ENCODE results near the gene FGD5. TPM values are rescaled to one million over a fixed set of nuclear protein-coding genes. Genes with fewer than 3 reads are reported as not detected.

Gene FGD5, protein sequence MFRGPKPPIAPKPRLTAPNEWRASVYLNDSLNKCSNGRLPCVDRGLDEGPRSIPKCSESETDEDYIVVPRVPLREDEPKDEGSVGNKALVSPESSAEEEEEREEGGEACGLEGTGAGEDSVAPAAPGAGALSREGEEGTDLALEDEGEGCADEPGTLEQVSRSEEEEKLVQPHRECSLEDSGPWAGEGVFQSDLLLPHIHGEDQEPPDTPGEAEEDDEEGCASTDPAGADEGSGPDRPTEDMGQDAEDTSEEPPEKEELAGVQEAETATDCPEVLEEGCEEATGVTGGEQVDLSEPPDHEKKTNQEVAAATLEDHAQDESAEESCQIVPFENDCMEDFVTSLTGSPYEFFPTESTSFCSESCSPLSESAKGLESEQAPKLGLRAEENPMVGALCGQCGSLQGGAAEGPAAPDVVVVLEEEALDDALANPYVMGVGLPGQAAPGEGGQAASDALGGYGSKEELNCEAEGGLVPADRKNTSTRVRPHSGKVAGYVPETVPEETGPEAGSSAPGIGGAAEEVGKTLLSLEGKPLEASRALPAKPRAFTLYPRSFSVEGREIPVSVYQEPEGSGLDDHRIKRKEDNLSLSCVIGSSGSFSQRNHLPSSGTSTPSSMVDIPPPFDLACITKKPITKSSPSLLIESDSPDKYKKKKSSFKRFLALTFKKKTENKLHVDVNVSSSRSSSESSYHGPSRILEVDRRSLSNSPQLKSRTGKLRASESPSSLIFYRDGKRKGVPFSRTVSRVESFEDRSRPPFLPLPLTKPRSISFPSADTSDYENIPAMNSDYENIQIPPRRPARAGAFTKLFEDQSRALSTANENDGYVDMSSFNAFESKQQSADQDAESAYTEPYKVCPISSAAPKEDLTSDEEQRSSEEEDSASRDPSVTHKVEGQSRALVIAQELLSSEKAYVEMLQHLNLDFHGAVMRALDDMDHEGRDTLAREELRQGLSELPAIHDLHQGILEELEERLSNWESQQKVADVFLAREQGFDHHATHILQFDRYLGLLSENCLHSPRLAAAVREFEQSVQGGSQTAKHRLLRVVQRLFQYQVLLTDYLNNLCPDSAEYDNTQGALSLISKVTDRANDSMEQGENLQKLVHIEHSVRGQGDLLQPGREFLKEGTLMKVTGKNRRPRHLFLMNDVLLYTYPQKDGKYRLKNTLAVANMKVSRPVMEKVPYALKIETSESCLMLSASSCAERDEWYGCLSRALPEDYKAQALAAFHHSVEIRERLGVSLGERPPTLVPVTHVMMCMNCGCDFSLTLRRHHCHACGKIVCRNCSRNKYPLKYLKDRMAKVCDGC (N-terminal part only)
- 39.9 TPM for polyA plus RNA-seq (2013, experiment 1 of 2)
- polyA plus RNA-seq (2013, experiment 2 of 2), result 27.6 TPM

DNA sequence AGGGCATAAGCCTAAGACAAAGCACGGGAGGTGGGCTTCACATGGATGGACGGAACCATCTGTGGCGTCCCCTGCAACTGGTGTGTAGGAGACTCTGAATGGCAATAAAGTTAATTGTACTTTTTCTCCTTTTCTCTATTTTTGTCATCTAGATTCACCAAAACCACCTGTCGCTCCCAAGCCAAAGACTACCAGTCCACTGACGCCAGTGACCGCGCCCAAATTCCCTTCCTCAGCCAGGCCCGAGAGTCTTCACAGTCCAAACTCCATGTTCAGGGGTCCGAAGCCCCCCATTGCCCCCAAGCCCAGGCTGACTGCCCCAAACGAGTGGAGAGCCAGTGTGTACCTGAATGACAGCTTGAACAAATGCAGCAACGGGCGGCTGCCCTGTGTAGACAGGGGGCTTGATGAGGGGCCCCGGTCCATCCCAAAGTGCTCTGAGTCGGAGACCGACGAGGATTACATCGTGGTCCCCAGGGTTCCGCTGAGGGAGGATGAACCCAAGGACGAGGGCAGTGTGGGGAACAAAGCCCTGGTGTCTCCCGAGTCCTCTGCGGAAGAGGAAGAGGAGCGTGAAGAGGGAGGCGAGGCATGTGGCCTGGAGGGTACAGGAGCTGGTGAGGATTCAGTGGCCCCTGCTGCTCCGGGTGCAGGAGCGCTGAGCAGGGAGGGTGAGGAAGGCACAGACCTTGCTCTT is at the start of gene FGD5:
Gene FGD5, plus strand, starts transcription at position 159 of the 697 bp plus-strand sequence. Its CDS starts 110 bp downstream, at position 269.
- WGBS, 2 experiments (ENCODE audit: insufficient coverage in 2 of 2), result 94% methylated on average over 16 to 20 of the region's 25 CpGs
- Histone ChIP-seq H3K36me3 (ENCODE audit: control insufficient read depth, insufficient read depth, low read length) (peaks cover 14% of the 10 kb centered on the region), H3K4me3 (ENCODE audit: extremely low read depth, insufficient read depth, low read length, poor library complexity, severe bottlenecking) (no peak within 1 kb of the TSS), H3K27ac (ENCODE audit: low read depth, low read length, severe bottlenecking) (no peak within 1 kb of the TSS), H3K9me3 (ENCODE audit: control insufficient read depth, low read length) (no peaks in the 10 kb centered on the region), H3K4me1 (ENCODE audit: control insufficient read depth, insufficient read depth, low read length, poor library complexity, severe bottlenecking) (peaks cover 4% of the 10 kb centered on the region)

DNA sequence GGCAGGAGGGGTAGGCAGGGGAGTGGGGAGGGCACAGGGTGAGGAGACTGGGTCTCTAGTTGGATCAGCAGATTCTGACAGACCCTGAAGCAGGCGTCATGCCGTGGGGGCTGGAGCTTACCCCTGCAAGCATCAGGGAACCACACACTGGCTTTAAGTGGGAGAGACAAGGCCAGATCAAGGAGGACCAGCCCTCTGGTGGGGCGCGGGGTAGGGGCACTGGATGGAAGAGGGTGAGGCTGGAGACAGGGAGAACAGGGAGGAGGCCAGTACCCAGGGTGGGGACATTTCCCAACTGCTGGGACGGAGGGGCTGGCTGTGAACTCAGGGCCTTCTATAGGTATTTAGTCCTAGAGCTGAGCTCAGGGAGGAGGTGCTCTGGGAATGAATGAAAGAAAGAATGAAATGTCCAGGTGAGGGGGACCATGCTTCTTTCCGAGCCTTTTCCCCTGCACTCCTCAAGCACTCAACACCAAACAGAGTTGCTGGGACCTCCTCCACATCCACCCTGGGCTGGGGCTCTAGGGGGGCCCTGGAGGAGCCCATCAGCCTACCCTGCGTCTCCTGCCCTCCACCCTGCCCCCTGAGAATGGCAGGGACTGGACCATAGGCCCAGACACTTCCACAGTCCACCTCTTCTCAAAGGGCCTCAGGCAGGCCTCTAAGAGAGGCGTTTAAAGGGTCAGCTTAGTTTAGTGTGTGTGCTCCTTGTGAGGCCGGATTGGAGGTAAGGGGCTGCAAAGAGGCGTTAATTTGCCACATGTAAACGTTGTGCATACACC is 49.0 kb upstream of the FGD5 start:
- no peak overlapping the region for H3K4me3 ChIP-seq (ENCODE audit: extremely low read depth, insufficient read depth, low read length, poor library complexity, severe bottlenecking)
- WGBS, 2 experiments (ENCODE audit: insufficient coverage in 2 of 2), result 88 to 90% methylated on average over 8 to 9 of the region's 11 CpGs
- H3K9me3 ChIP-seq (ENCODE audit: control insufficient read depth, low read length), result no peaks in the 10 kb centered on the region
- no peak overlapping the region for H3K27ac ChIP-seq (ENCODE audit: low read depth, low read length, severe bottlenecking)
- no peaks in the 10 kb centered on the region for H3K36me3 ChIP-seq (ENCODE audit: control insufficient read depth, insufficient read depth, low read length)
- H3K4me1 ChIP-seq (ENCODE audit: control insufficient read depth, insufficient read depth, low read length, poor library complexity, severe bottlenecking), result no peaks in the 10 kb centered on the region

DNA sequence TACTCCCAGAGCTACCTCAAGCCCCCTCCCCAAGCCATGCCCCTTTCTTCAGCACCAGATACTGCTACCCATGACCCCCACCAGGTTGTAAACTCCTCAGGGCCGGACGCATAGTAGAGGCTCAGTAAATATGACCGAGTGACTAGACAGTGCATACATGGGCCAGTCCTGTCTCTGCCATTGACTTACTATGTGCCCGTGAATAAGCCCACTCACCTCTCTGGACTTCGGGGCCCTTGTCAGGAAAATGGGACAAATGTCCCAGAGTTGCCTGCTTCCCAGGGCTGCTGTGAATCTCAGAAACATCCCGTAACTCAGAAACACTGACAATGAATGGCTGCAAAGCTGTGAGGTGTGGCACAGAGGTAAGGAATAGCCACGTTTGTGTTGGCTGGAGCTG is 48.2 kb upstream of the FGD5 start:
- H3K36me3 ChIP-seq (ENCODE audit: control insufficient read depth, insufficient read depth, low read length), result no peaks in the 10 kb centered on the region
- no peak overlapping the region for H3K4me3 ChIP-seq (ENCODE audit: extremely low read depth, insufficient read depth, low read length, poor library complexity, severe bottlenecking)
- no peak overlapping the region for H3K27ac ChIP-seq (ENCODE audit: low read depth, low read length, severe bottlenecking)
- no peaks in the 10 kb centered on the region for H3K9me3 ChIP-seq (ENCODE audit: control insufficient read depth, low read length)
- H3K4me1 ChIP-seq (ENCODE audit: control insufficient read depth, insufficient read depth, low read length, poor library complexity, severe bottlenecking), result no peaks in the 10 kb centered on the region
- WGBS, 2 experiments (ENCODE audit: insufficient coverage in 2 of 2), result 96% methylated on average over 7 of the region's 7 CpGs

DNA sequence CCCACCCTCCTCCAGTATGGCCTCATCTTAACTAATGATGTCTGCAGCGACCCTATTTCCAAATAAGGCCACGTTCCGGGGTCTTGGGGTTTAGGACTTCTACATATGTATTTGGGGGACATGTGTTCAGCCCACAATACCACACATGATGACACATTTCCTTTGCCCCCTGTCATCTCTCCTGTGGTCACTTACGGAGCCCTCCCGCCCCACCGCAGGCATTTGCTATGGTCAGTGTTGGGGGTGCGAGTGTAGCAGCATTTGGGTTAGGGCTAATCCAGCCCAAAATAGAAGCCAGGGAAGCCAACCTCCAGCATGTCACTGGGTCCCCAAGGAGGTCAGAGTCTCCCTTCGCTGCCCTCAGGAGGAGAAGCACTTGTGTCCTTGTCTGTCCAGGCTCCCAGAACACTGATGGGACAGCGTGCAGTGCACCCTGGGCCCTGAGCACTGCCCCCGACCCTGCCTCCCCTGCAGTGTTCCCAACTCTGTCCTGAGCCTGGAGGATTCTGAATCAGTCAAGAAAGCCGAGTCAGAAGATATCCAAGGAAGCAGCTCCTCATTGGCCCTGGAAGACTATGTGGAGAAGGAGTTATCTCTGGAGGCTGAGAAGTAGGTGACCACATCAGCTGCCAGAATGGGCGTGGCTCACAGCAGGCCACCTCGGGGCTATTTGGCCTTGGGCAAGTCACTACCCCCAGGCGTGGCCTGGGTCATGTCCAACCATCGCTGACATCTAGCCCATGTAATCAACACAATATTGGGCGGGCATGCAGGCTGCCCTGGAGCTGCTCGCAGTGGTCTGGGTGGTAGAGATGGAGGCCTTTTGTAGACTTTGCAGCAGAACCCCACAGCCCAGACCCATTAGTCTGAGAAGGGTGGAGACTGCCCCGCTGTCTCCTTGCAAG is 46.9 kb upstream of the FGD5 start:
- H3K9me3 ChIP-seq (ENCODE audit: control insufficient read depth, low read length), result no peaks in the 10 kb centered on the region
- H3K36me3 ChIP-seq (ENCODE audit: control insufficient read depth, insufficient read depth, low read length), result no peaks in the 10 kb centered on the region
- H3K4me1 ChIP-seq (ENCODE audit: control insufficient read depth, insufficient read depth, low read length, poor library complexity, severe bottlenecking), result no peaks in the 10 kb centered on the region
- no peak overlapping the region for H3K27ac ChIP-seq (ENCODE audit: low read depth, low read length, severe bottlenecking)
- no peak overlapping the region for H3K4me3 ChIP-seq (ENCODE audit: extremely low read depth, insufficient read depth, low read length, poor library complexity, severe bottlenecking)
- WGBS, 2 experiments (ENCODE audit: insufficient coverage in 2 of 2), result 90 to 94% methylated on average over 7 to 10 of the region's 18 CpGs

DNA sequence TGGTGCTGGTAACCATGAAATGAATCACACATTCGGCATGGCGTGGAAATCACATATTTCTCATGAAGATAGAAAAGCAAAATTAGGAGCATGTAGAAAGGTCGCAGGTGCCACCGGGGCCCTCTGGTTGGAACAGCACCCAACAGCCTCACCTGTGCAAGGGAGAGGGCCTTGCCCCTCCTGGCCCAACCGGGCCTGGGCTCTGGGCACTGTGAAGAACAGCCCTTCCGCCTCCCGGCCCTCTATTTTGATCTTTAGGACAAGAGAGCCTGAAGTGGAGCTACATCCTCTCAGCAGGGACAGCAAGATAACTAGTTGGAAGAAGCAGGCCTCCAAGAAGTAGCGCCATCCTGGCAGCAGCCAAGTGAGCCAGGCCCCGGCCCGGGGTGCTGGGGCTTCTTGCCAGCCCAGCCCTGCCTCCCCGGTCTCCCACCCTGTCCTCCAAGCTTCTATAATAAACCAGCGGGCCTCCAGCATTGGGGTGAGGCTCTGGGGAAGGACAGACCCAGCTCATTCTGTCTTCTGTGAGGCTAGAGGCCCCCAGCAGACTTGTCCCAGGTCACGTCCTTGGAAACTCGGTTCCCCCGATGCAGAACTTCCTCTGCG is 46.1 kb upstream of the FGD5 start:
- Histone ChIP-seq H3K27ac (ENCODE audit: low read depth, low read length, severe bottlenecking) (no peak overlapping the region), H3K4me3 (ENCODE audit: extremely low read depth, insufficient read depth, low read length, poor library complexity, severe bottlenecking) (no peak overlapping the region), H3K9me3 (ENCODE audit: control insufficient read depth, low read length) (no peaks in the 10 kb centered on the region), H3K4me1 (ENCODE audit: control insufficient read depth, insufficient read depth, low read length, poor library complexity, severe bottlenecking) (no peaks in the 10 kb centered on the region), H3K36me3 (ENCODE audit: control insufficient read depth, insufficient read depth, low read length) (no peaks in the 10 kb centered on the region)
- WGBS, 2 experiments (ENCODE audit: insufficient coverage in 2 of 2), result 93 to 95% methylated on average over 13 to 16 of the region's 16 CpGs

DNA sequence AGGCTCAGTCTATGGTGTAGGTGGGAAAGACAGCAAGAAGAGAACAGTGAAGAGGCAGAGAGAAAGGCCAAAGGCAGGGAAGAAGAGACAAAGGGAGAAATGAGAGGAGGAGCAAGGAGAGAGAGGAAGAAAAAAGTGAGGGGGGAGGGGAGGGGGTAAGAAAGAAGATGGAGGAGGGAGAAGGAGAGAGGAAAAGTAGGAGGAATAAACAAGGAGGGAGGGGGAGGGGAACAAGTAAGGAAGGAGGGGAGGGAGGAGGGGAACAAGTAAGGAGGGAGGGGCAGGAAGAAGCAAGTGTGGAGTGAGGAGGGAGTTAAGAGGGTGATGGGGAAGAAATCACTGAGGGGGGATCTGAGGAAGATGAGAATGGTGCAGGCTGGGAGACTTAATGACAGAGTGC is 45.5 kb upstream of the FGD5 start:
- Histone ChIP-seq H3K4me3 (ENCODE audit: extremely low read depth, insufficient read depth, low read length, poor library complexity, severe bottlenecking) (no peak overlapping the region), H3K9me3 (ENCODE audit: control insufficient read depth, low read length) (no peaks in the 10 kb centered on the region), H3K4me1 (ENCODE audit: control insufficient read depth, insufficient read depth, low read length, poor library complexity, severe bottlenecking) (no peaks in the 10 kb centered on the region), H3K27ac (ENCODE audit: low read depth, low read length, severe bottlenecking) (no peak overlapping the region), H3K36me3 (ENCODE audit: control insufficient read depth, insufficient read depth, low read length) (no peaks in the 10 kb centered on the region)

DNA sequence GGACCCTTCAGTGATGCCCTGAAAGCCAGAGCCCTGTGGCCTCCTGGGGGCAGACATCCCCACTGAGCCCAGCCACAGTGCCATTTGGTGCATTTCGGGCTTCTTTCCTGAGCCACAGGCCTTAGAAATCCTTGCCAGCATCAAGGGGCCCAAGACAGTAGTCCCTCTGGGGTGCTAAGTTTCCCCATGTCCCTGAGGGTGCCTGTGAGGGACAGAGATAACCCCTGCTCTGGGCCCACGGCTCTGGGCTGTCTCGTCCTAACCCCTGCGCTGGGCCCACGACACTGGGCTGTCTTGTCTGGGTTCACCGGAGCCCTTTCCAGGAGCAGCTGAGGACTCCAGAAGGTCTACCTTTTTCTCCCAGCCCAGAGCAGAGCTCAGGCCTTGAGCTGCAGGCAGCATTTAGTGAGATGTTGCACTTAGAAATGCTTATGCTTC is 45.1 kb upstream of the FGD5 start:
- Histone ChIP-seq H3K4me1 (ENCODE audit: control insufficient read depth, insufficient read depth, low read length, poor library complexity, severe bottlenecking) (no peaks in the 10 kb centered on the region), H3K4me3 (ENCODE audit: extremely low read depth, insufficient read depth, low read length, poor library complexity, severe bottlenecking) (no peak overlapping the region), H3K9me3 (ENCODE audit: control insufficient read depth, low read length) (no peaks in the 10 kb centered on the region), H3K27ac (ENCODE audit: low read depth, low read length, severe bottlenecking) (no peak overlapping the region), H3K36me3 (ENCODE audit: control insufficient read depth, insufficient read depth, low read length) (no peaks in the 10 kb centered on the region)
- 82 to 86% methylated on average over 6 of the region's 6 CpGs for WGBS, 2 experiments (ENCODE audit: insufficient coverage in 2 of 2)

DNA sequence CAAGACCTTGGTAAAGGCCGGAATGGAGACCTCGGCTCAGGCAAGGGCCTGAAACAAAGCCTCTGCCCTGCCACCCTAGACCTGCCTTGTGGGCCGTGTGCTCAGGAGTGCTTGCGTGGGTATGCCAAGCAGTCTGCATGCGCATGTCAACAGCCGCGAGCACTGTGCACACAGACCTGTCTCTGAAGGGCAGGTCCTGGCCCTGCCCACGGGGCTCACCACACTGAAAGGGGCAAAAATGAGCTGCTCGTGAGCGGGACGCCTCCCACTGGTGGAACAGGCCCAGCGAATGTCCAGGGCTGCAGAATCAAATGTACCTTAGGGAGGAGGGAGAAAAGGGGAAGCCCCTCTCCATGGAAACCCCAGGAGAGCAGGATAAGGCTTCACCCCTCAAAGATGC is 44.3 kb upstream of the FGD5 start:
- Histone ChIP-seq H3K9me3 (ENCODE audit: control insufficient read depth, low read length) (no peaks in the 10 kb centered on the region), H3K4me1 (ENCODE audit: control insufficient read depth, insufficient read depth, low read length, poor library complexity, severe bottlenecking) (no peaks in the 10 kb centered on the region), H3K4me3 (ENCODE audit: extremely low read depth, insufficient read depth, low read length, poor library complexity, severe bottlenecking) (no peak overlapping the region), H3K36me3 (ENCODE audit: control insufficient read depth, insufficient read depth, low read length) (no peaks in the 10 kb centered on the region), H3K27ac (ENCODE audit: low read depth, low read length, severe bottlenecking) (no peak overlapping the region)
- WGBS, 2 experiments (ENCODE audit: insufficient coverage in 2 of 2), result 86 to 87% methylated on average over 6 to 12 of the region's 12 CpGs

DNA sequence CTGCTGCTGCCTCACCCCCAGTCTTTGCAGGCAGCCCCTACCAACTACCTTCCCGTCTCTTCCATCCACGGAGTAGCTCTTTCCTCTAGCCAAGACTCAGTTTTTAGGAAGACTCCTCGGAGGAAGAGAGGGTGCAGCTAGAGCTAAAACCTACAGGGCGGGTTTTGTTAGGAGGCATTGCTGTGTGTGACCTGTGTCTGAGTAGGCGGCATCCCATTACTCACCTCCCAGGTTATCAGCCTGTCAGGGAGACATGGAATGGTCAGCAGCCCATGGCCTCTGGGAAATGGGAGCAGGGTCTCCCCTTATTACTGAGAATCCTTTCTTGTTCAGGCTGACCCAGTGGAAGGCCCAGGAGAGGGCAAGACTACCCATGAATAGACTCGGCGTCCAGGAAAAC is 43.8 kb upstream of the FGD5 start:
- Histone ChIP-seq H3K4me3 (ENCODE audit: extremely low read depth, insufficient read depth, low read length, poor library complexity, severe bottlenecking) (no peak overlapping the region), H3K4me1 (ENCODE audit: control insufficient read depth, insufficient read depth, low read length, poor library complexity, severe bottlenecking) (no peaks in the 10 kb centered on the region), H3K36me3 (ENCODE audit: control insufficient read depth, insufficient read depth, low read length) (no peaks in the 10 kb centered on the region), H3K9me3 (ENCODE audit: control insufficient read depth, low read length) (no peaks in the 10 kb centered on the region), H3K27ac (ENCODE audit: low read depth, low read length, severe bottlenecking) (no peak overlapping the region)
- WGBS, 2 experiments (ENCODE audit: insufficient coverage in 2 of 2), result 86 to 95% methylated on average over 6 to 7 of the region's 7 CpGs

All from mesodermal cell (in vitro differentiated cells).